Stomach (tissue), 9 donors: ENCODE results near the gene MUC5AC. TPM values are rescaled to one million over a fixed set of nuclear protein-coding genes. Genes with fewer than 3 reads are reported as not detected.

Source experiments
- DNase-seq, 2 donors: peaks; one replicate each; pipeline versions ENCODE4 v3.0.0 to v3.0.0-alpha.2; 2013 to 2019
- H3K27ac ChIP-seq, 5 donors: fragments of 200-600 bp in 4 of 5; sonication (generic) in 4 of 5; one replicate each; pipeline ENCODE4 v1.5.1; 2013 to 2019; ENCODE audit warnings: mild to moderate bottlenecking in 1 of 5, moderate library complexity in 1 of 5
- H3K27me3 ChIP-seq, 3 donors: fragments of 200-600 bp; sonication (generic); one replicate each; pipeline ENCODE4 v1.5.1; 2017 to 2019; ENCODE audit warnings: mixed run types in 1 of 3
- H3K36me3 ChIP-seq, 4 donors: fragments of 200-600 bp; sonication (generic); 1 replicate in 3 of 4; 2 replicates in 1 of 4; pipeline ENCODE4 v1.5.1; 2016 to 2019
- H3K4me1 ChIP-seq, 4 donors: fragments of 200-600 bp; sonication (generic); one replicate each; pipeline ENCODE4 v1.5.1; 2016 to 2019
- H3K4me3 ChIP-seq, 4 donors: fragments of 200-600 bp; sonication (generic) in 3 of 4; one replicate each; pipeline ENCODE4 v1.5.1; 2016 to 2019; ENCODE audit warnings: mild to moderate bottlenecking in 1 of 4
- H3K9me3 ChIP-seq, 4 donors: fragments of 200-600 bp; sonication (generic); one replicate each; pipeline ENCODE4 v1.5.1; 2016 to 2019
- EP300 ChIP-seq: sonication (generic); formaldehyde crosslinking; IDR thresholded peaks from one replicate; pipeline ENCODE4 v1.6.1; 2017; ENCODE audit warnings: antibody characterized with exemption
- POLR2A ChIP-seq, 4 donors: fragments of 450-650 bp; IDR thresholded peaks; one replicate each; pipeline ENCODE4 v1.6.1; 2016; ENCODE audit warnings: antibody characterized with exemption in 4 of 4, control low read depth in 2 of 4, mild to moderate bottlenecking in 1 of 4, moderate library complexity in 1 of 4
- POLR2AphosphoS5 ChIP-seq, 3 donors: sonication (generic); formaldehyde crosslinking; IDR thresholded peaks; one replicate each; pipeline ENCODE4 v1.6.1; 2016; ENCODE audit warnings: antibody characterized with exemption in 3 of 3
- WGBS, 5 donors: extraction: QIAGEN DNeasy Blood & Tissue Kit in 3 of 5; methylation state at CpG; one replicate each; pipeline versions ENCODE4 v1.1.5 to v1.1.7; 2013 to 2018; 5-methylcytosine and 5-hydroxymethylcytosine counted together
- intact Hi-C: fragments of 100-400 bp; cut with DNase I; formaldehyde crosslinking; loops from one replicate; pipeline ENCODE4 v1.15.1; 2023; ENCODE audit warnings: low total_unique reads
- polyA plus RNA-seq, 3 donors: library from polyadenylated mRNA; stranded (reverse); fragments of 200-250 nt; gene quantifications; one replicate each; pipeline ENCODE4 v1.2.3, GENCODE V29; 2013
- total RNA-seq, 5 donors: library from RNA; depleted of rRNA; stranded (reverse); fragments of >200 nt; gene quantifications; one replicate each; pipeline versions ENCODE4 v1.1.0 to v1.2.3, GENCODE V29; 2014 to 2016
- TF ChIP-seq, protein P1 (sequence below), 7 experiments: fragments of 450-650 bp in 4 of 7; fragments of 200-600 bp in 3 of 7; sonication (generic) in 3 of 7; IDR thresholded peaks; one replicate each; pipeline ENCODE4 v1.5.1; 2016 to 2019; ENCODE audit warnings: antibody characterized with exemption in 7 of 7, control low read depth in 2 of 7, mild to moderate bottlenecking in 1 of 7
- donor health status: healthy with polysubstance abuse.
- donor health status: Bipolar disorder and iron deficiency.
- donor health status: healthy.

The MUC5AC gene
- total and polyA plus RNA-seq, 8 donors: 2.0 to 1,253 (median 171) TPM

DNA sequence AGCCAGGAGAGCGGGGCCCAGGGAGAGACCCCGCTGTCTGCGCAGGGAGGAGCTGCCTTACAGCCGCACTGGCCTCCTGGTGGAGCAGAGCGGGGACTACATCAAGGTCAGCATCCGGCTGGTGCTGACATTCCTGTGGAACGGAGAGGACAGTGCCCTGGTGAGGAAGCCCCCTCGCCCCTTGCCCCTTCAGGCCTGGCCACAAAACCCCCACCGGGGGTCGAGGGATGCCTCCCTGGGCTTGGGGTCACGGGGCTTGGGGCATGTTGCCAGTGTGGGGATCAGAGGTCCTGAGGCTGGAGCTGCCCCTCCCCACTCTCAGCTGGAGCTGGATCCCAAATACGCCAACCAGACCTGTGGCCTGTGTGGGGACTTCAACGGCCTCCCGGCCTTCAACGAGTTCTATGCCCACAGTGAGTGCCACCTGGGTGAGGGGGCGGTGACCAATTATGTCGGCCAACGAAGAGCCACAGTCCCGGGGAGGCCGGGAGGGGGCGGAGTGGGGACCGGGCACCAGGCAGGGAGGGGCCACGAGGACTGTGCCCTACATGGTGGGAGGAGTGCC, 69.3 kb downstream of the MUC5AC start:
- Histone ChIP-seq H3K4me3 (no peak overlapping the region), H3K27me3 (peaks cover 8 to 100% (median 9%) of the 10 kb centered on the region in 3 donors)
- intact Hi-C loops: no loop called here

DNA sequence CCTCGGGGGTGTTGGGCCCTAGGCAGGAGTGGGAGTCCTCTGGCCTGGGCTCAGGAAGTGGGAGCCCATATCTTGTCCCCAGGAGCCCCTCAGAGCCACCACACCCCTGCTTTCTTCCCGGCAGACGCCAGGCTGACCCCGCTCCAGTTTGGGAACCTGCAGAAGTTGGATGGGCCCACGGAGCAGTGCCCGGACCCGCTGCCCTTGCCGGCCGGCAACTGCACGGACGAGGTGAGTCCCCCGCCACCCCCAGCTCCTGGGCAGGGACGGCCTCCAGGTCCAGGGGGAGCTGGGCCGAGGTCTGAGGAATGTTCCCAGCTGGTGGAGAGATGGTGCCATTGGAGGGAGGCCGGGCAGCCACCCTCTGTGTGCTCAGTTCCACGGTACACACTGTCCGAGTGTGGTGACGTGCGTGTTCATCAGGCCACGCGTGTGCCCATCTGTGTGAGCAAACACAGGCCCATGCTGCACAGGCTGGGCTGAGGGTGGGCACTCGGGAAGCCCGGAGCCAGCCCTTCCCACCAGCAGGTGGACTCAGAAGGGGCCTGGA, 69.9 kb downstream of the MUC5AC start:
- Histone ChIP-seq H3K4me1 (peaks cover 0 to 23% (median 21%) of the 10 kb centered on the region in 4 donors), H3K27ac (no peak overlapping the region), H3K9me3 (no peaks in the 10 kb centered on the region), H3K36me3 (no peaks in the 10 kb centered on the region), H3K4me3 (no peak overlapping the region), H3K27me3 (peaks cover 5 to 100% (median 9%) of the 10 kb centered on the region in 3 donors)
- WGBS, 5 donors: 75 to 90% (median 86%) methylated on average over 17 to 23 of the region's 23 CpGs
- no peak for TF ChIP-seq POLR2A (IDR thresholded peaks at IDR 0.05)
- no peak for TF ChIP-seq POLR2AphosphoS5 (IDR thresholded peaks at IDR 0.05)
- TF ChIP-seq, protein P1, sequence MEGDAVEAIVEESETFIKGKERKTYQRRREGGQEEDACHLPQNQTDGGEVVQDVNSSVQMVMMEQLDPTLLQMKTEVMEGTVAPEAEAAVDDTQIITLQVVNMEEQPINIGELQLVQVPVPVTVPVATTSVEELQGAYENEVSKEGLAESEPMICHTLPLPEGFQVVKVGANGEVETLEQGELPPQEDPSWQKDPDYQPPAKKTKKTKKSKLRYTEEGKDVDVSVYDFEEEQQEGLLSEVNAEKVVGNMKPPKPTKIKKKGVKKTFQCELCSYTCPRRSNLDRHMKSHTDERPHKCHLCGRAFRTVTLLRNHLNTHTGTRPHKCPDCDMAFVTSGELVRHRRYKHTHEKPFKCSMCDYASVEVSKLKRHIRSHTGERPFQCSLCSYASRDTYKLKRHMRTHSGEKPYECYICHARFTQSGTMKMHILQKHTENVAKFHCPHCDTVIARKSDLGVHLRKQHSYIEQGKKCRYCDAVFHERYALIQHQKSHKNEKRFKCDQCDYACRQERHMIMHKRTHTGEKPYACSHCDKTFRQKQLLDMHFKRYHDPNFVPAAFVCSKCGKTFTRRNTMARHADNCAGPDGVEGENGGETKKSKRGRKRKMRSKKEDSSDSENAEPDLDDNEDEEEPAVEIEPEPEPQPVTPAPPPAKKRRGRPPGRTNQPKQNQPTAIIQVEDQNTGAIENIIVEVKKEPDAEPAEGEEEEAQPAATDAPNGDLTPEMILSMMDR (IDR thresholded peaks at IDR 0.05): no peak
- TF ChIP-seq EP300: no peak
- intact Hi-C loops: no loop called here
- no peak for DNase-seq

More for the DNA sequence above, 69.3 kb downstream of the MUC5AC start:
- H3K4me1 ChIP-seq: peaks cover 0 to 29% (median 26%) of the 10 kb centered on the region in 4 donors
- no peak for DNase-seq
- WGBS, 5 donors: 67 to 74% (median 73%) methylated on average over 13 to 23 of the region's 23 CpGs
- no peak overlapping the region for H3K27ac ChIP-seq
- no peaks in the 10 kb centered on the region for H3K36me3 ChIP-seq
- no peaks in the 10 kb centered on the region for H3K9me3 ChIP-seq
- no peak for TF ChIP-seq EP300
- TF ChIP-seq POLR2A (IDR thresholded peaks at IDR 0.05): no peak
- TF ChIP-seq, protein P1 (IDR thresholded peaks at IDR 0.05): no peak
- no peak for TF ChIP-seq POLR2AphosphoS5 (IDR thresholded peaks at IDR 0.05)

DNA sequence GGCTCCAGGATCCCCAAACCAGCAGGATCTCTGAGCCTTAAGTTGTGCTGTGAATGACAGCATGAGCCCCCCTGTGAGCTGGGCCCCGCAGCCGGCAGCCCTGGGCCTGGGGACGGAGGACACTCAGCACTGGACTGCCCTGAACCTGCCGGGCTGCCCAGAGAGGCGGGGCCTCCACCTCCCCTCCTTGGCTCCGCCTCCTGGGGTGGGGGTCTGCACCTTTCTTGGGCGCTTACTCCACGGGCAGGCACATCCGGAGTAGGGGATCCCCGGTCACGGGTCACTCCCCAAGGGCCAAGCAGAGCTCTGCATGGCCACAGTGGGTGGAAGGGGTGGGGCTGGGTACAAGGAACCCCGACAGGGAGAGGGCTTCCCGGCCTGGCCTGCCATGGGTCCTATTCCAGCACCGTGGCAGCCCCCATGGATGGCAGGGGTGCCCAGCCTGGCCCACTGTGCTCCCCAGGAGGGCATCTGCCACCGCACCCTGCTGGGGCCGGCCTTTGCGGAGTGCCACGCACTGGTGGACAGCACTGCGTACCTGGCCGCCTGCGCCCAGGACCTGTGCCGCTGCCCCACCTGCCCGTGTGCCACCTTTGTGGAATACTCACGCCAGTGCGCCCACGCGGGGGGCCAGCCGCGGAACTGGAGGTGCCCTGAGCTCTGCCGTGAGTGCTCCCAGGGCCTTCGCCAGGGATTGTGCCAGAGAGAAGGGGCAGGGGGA, 70.5 kb downstream of the MUC5AC start:
- intact Hi-C loops: no loop called here
- Histone ChIP-seq H3K27ac (no peak overlapping the region), H3K4me3 (no peak overlapping the region), H3K27me3 (peaks cover 0 to 99% (median 8%) of the 10 kb centered on the region in 3 donors), H3K4me1 (peaks cover 0 to 20% (median 16%) of the 10 kb centered on the region in 4 donors), H3K9me3 (no peaks in the 10 kb centered on the region), H3K36me3 (no peaks in the 10 kb centered on the region)
- no peak for TF ChIP-seq POLR2AphosphoS5 (IDR thresholded peaks at IDR 0.05)
- TF ChIP-seq, protein P1 (IDR thresholded peaks at IDR 0.05): no peak
- DNase-seq: no peak
- 68 to 88% (median 86%) methylated on average over 5 to 31 of the region's 31 CpGs for WGBS, 5 donors

DNA sequence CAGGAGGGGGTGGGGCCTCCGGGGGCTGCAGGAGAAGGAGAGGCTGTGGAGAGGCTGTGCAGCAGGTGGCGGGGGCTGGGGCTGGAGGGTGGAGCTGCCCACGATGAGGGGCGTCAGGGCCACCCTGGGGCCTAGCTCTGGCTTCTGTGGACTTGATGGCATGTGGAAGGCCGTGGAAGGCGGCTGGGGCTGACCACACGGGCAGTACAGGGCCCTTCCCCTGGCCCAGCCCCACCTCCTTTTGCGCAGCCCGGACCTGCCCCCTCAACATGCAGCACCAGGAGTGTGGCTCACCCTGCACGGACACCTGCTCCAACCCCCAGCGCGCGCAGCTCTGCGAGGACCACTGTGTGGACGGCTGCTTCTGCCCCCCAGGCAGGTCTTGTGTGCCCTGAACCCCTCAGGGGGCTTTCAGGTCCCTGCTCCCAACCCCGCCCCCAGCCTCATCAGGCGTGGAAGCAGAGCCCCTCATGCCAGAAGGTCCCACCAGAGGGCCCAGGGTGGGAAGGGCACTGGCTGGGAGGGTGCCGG, 71.2 kb downstream of the MUC5AC start:
- no peak overlapping the region for H3K27ac ChIP-seq
- TF ChIP-seq POLR2AphosphoS5 (IDR thresholded peaks at IDR 0.05) (no peak), POLR2A (IDR thresholded peaks at IDR 0.05) (no peak)
- TF ChIP-seq, protein P1 (IDR thresholded peaks at IDR 0.05): no peak
- H3K9me3 ChIP-seq: no peaks in the 10 kb centered on the region
- intact Hi-C loops: no loop called here
- no peak for DNase-seq
- peaks cover 0 to 20% (median 13%) of the 10 kb centered on the region in 4 donors for H3K4me1 ChIP-seq
- WGBS, 5 donors: 73 to 90% (median 81%) methylated on average over 9 to 18 of the region's 18 CpGs
- peaks cover 0 to 93% (median under 1%) of the 10 kb centered on the region in 3 donors for H3K27me3 ChIP-seq
- H3K4me3 ChIP-seq: no peak overlapping the region
- H3K36me3 ChIP-seq: no peaks in the 10 kb centered on the region
